ENCODE results near the gene SSH2.

The SSH2 gene

DNA sequence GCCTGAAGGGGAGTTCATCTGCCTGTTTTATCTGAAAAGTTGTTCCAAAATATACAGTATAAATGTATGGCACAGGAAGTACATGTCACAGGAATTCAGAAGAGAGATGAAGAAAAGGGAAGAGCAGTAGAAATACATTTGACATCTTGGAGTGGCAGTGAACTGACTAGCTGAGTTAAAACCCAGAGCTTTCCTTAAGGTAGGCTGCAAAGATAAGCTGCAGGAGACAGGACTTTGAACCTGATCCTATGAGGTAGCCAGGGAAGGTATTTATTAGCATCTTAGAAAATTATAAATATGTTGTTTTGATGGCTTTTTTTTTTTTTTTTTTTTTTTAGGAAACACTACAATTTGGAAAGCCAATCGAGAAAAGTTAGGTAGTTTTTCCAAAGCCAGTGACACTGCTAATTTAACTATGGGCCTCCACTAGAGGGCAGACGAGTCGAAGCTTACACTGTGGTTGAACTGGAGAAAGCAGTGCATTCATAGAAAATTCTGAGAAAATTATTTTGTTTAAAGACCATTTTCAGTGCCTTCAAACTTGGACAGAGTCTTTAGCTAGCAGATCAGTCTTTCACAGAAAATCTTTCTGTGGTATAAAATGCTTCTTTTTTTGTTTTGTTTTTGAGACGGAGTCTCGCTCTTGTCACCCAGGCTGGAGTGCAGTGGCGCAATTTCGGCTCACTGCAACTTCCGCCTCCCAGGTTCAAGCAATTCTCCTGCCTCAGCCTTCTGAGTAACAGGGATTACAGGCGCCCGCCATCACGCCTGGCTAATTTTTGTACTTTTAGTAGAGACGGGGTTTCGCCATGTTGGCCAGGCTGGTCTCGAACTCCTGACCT is 122.3 kb downstream of the SSH2 start:
- TF ChIP-seq EZH2 (optimal IDR thresholded peaks at IDR 0.05; ENCODE audit: low read depth, low read length) (no peak), EZH2phosphoT487 (IDR thresholded peaks at IDR 0.05; ENCODE audit: low read length) (no peak)
- TF ChIP-seq, protein P1, sequence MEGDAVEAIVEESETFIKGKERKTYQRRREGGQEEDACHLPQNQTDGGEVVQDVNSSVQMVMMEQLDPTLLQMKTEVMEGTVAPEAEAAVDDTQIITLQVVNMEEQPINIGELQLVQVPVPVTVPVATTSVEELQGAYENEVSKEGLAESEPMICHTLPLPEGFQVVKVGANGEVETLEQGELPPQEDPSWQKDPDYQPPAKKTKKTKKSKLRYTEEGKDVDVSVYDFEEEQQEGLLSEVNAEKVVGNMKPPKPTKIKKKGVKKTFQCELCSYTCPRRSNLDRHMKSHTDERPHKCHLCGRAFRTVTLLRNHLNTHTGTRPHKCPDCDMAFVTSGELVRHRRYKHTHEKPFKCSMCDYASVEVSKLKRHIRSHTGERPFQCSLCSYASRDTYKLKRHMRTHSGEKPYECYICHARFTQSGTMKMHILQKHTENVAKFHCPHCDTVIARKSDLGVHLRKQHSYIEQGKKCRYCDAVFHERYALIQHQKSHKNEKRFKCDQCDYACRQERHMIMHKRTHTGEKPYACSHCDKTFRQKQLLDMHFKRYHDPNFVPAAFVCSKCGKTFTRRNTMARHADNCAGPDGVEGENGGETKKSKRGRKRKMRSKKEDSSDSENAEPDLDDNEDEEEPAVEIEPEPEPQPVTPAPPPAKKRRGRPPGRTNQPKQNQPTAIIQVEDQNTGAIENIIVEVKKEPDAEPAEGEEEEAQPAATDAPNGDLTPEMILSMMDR (IDR thresholded peaks at IDR 0.05; ENCODE audit: low read length): peak; percentile 67
- no peaks in the 10 kb centered on the region for H3K9me3 ChIP-seq (replicated peaks; ENCODE audit: insufficient read depth, low read length)
- no peak overlapping the region for H3K4me3 ChIP-seq (ENCODE audit: low read length)
- no peaks in the 10 kb centered on the region for H4K20me1 ChIP-seq (ENCODE audit: insufficient read depth, low read length)
- no peak overlapping the region for H3K27ac ChIP-seq (ENCODE audit: low read length)
- H3K9me2 ChIP-seq (replicated peaks; ENCODE audit: insufficient read depth, low read length): no peaks in the 10 kb centered on the region
- no peak overlapping the region for H3K4me2 ChIP-seq (ENCODE audit: low read depth, low read length)
- no peaks in the 10 kb centered on the region for H3K79me2 ChIP-seq (ENCODE audit: low read length)
- no peak overlapping the region for H2AFZ ChIP-seq (ENCODE audit: low read length)
- no peaks in the 10 kb centered on the region for H3K27me3 ChIP-seq (replicated peaks; ENCODE audit: insufficient read depth, low read length)
- no peaks in the 10 kb centered on the region for H3K4me1 ChIP-seq (ENCODE audit: low read length)
- peak; percentile 60 for DNase-seq
- H3K36me3 ChIP-seq (replicated peaks; ENCODE audit: insufficient read depth, low read length): no peaks in the 10 kb centered on the region
- H3F3A ChIP-seq (ENCODE audit: insufficient read depth, low read length): no peaks in the 10 kb centered on the region
- H3K9ac ChIP-seq (ENCODE audit: low read length): no peak overlapping the region

GRCh38 chr17:29802246-29802645 is 127.8 kb downstream of the SSH2 start:
- H3K4me3 ChIP-seq (ENCODE audit: low read length): no peak overlapping the region
- H2AFZ ChIP-seq (ENCODE audit: low read length): no peak overlapping the region
- TF ChIP-seq, protein P1 (IDR thresholded peaks at IDR 0.05; ENCODE audit: low read length): no peak
- TF ChIP-seq EZH2phosphoT487 (IDR thresholded peaks at IDR 0.05; ENCODE audit: low read length): no peak
- no peak for TF ChIP-seq EZH2 (optimal IDR thresholded peaks at IDR 0.05; ENCODE audit: low read depth, low read length)
- no peaks in the 10 kb centered on the region for H3K27me3 ChIP-seq (replicated peaks; ENCODE audit: insufficient read depth, low read length)
- H3F3A ChIP-seq (ENCODE audit: insufficient read depth, low read length): no peaks in the 10 kb centered on the region
- H3K9ac ChIP-seq (ENCODE audit: low read length): no peak overlapping the region
- DNase-seq: no peak
- H3K36me3 ChIP-seq (replicated peaks; ENCODE audit: insufficient read depth, low read length): no peaks in the 10 kb centered on the region
- no peak overlapping the region for H3K27ac ChIP-seq (ENCODE audit: low read length)
- H4K20me1 ChIP-seq (ENCODE audit: insufficient read depth, low read length): no peaks in the 10 kb centered on the region
- no peaks in the 10 kb centered on the region for H3K9me2 ChIP-seq (replicated peaks; ENCODE audit: insufficient read depth, low read length)
- no peaks in the 10 kb centered on the region for H3K9me3 ChIP-seq (replicated peaks; ENCODE audit: insufficient read depth, low read length)
- no peak overlapping the region for H3K4me2 ChIP-seq (ENCODE audit: low read depth, low read length)
- no peaks in the 10 kb centered on the region for H3K4me1 ChIP-seq (ENCODE audit: low read length)
- H3K79me2 ChIP-seq (ENCODE audit: low read length): no peaks in the 10 kb centered on the region

DNA sequence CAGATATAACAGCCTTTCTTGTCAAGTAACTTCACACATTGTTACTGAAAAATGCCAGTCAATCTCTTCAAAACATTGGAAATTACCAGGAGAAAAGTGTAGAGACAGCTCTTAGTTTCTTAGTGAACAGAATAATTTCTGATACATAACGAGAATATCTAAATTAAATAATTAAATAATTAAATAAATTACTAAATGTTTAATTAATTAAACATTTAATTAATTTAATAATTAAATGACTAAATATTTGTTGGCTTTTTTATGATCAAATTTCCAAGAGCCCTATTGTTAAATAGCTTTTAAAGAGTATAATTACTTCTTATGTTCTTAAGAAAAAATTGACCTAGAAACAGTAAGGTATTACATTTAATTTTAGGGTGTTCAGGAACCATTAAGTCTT is 129.6 kb downstream of the SSH2 start:
- no peak for TF ChIP-seq EZH2phosphoT487 (IDR thresholded peaks at IDR 0.05; ENCODE audit: low read length)
- TF ChIP-seq EZH2 (optimal IDR thresholded peaks at IDR 0.05; ENCODE audit: low read depth, low read length): no peak
- TF ChIP-seq, protein P1 (IDR thresholded peaks at IDR 0.05; ENCODE audit: low read length): no peak
- H3K36me3 ChIP-seq (replicated peaks; ENCODE audit: insufficient read depth, low read length): no peaks in the 10 kb centered on the region
- H2AFZ ChIP-seq (ENCODE audit: low read length): no peak overlapping the region
- no peaks in the 10 kb centered on the region for H3K79me2 ChIP-seq (ENCODE audit: low read length)
- no peaks in the 10 kb centered on the region for H3K4me1 ChIP-seq (ENCODE audit: low read length)
- H3K4me2 ChIP-seq (ENCODE audit: low read depth, low read length): no peak overlapping the region
- H3K4me3 ChIP-seq (ENCODE audit: low read length): no peak overlapping the region
- no peak for DNase-seq
- H3F3A ChIP-seq (ENCODE audit: insufficient read depth, low read length): no peaks in the 10 kb centered on the region
- H3K27me3 ChIP-seq (replicated peaks; ENCODE audit: insufficient read depth, low read length): no peaks in the 10 kb centered on the region
- no peaks in the 10 kb centered on the region for H4K20me1 ChIP-seq (ENCODE audit: insufficient read depth, low read length)
- H3K9me2 ChIP-seq (replicated peaks; ENCODE audit: insufficient read depth, low read length): no peaks in the 10 kb centered on the region
- H3K9ac ChIP-seq (ENCODE audit: low read length): no peak overlapping the region
- no peak overlapping the region for H3K27ac ChIP-seq (ENCODE audit: low read length)
- H3K9me3 ChIP-seq (replicated peaks; ENCODE audit: insufficient read depth, low read length): no peaks in the 10 kb centered on the region
